LHCN-M2 (cell line): ENCODE data around the gene MTA2. TPM values are rescaled to one million over a fixed set of nuclear protein-coding genes. Genes with fewer than 3 reads are reported as not detected.

Experiments used
- DNase-seq: peaks from one replicate; pipeline ENCODE4 v3.0.0-alpha.2; 2012; ENCODE audit warnings: low read depth
- total RNA-seq: library from RNA; depleted of rRNA; stranded (reverse); fragments of >200 nt; gene quantifications from 2 replicates; pipeline ENCODE4 v1.2.3, GENCODE V29; 2014

The MTA2 gene
- total RNA-seq, 1 experiment from 2014 or later, result 149 TPM

GRCh38 chr11:62612366-62613290 lies 11.0 kb upstream of the MTA2 start, which contains the start of the genes EML3 and ROM1:
TSS of gene EML3 (minus strand) at chr11:62612775. CDS start at chr11:62612457, 318 bp downstream.
TSS of gene ROM1 (plus strand) at chr11:62613257. CDS start at chr11:62613282, 25 bp downstream.
- peak; percentile 92 for DNase-seq

- peak; percentile 69 for DNase-seq
Measured at GRCh38 chr11:62611705-62612365, 10.2 kb upstream of the MTA2 start.

- no peak for DNase-seq
Measured at GRCh38 chr11:62610814-62611704, 9.4 kb upstream of the MTA2 start.

GRCh38 chr11:62610403-62610802 lies 8.7 kb upstream of the MTA2 start:
- DNase-seq, result no peak

GRCh38 chr11:62608776-62609175 lies 7.1 kb upstream of the MTA2 start:
- no peak for DNase-seq

GRCh38 chr11:62607714-62608113 lies 6.0 kb upstream of the MTA2 start:
- DNase-seq, result peak; percentile 93

- DNase-seq, result no peak
Measured at GRCh38 chr11:62605902-62606301, 4.2 kb upstream of the MTA2 start.

GRCh38 chr11:62605467-62605866 lies 3.8 kb upstream of the MTA2 start:
- no peak for DNase-seq

GRCh38 chr11:62604460-62605120 lies 2.9 kb upstream of the MTA2 start:
- no peak for DNase-seq

GRCh38 chr11:62603776-62604299 lies 2.2 kb upstream of the MTA2 start:
- no peak for DNase-seq

GRCh38 chr11:62603072-62603408 lies 1.4 kb upstream of the MTA2 start:
- DNase-seq, result no peak

- DNase-seq, result no peak
Measured at GRCh38 chr11:62602141-62603071, 741 bp upstream of the MTA2 start.

- DNase-seq, result no peak
Measured at GRCh38 chr11:62601122-62601371, 618 bp downstream of the MTA2 start.

GRCh38 chr11:62600367-62601121 lies 1.1 kb downstream of the MTA2 start:
- no peak for DNase-seq

- DNase-seq, result no peak
Measured at GRCh38 chr11:62599901-62600300, 1.8 kb downstream of the MTA2 start.

- peak; percentile 99 for DNase-seq
Measured at GRCh38 chr11:62599069-62599696, 2.5 kb downstream of the MTA2 start.

- no peak for DNase-seq
Measured at GRCh38 chr11:62595124-62595523, 6.5 kb downstream of the MTA2 start.

GRCh38 chr11:62593434-62594044 lies 8.1 kb downstream of the MTA2 start:
- peak; percentile 78 for DNase-seq
